ENCODE data around the gene RPS19.

RPS19 gene

GRCh38 chr19:41844601-41845000 is 15.5 kb upstream of the RPS19 start, which contains the start of gene LYPD4:
Gene LYPD4 (minus strand): TSS chr19:41844683. CDS start chr19:41839285, 5,398 bp downstream.
- no peak for TF ChIP-seq CTCF (IDR thresholded peaks at IDR 0.05)
- Mint-ChIP-seq H3K36me3 (ENCODE audit: low read depth) (no peaks in the 10 kb centered on the region), H3K27ac (no peak within 1 kb of the TSS), H3K9me3 (peaks cover 30% of the 10 kb centered on the region), H3K4me1 (no peaks in the 10 kb centered on the region), H3K4me3 (no peak within 1 kb of the TSS), H3K27me3 (ENCODE audit: low read depth, poor library complexity) (peaks cover 49% of the 10 kb centered on the region)
- DNase-seq, result no peak

GRCh38 chr19:41845001-41845050 is 15.2 kb upstream of the RPS19 start, which contains the start of gene DMRTC2:
Gene DMRTC2 (plus strand): TSS chr19:41845042. CDS start chr19:41847429, 2,387 bp downstream.
- peaks cover 30% of the 10 kb centered on the region for H3K9me3 Mint-ChIP-seq
- no peak within 1 kb of the TSS for H3K27ac Mint-ChIP-seq
- H3K36me3 Mint-ChIP-seq (ENCODE audit: low read depth), result no peaks in the 10 kb centered on the region
- H3K27me3 Mint-ChIP-seq (ENCODE audit: low read depth, poor library complexity), result peaks cover 49% of the 10 kb centered on the region
- H3K4me1 Mint-ChIP-seq, result no peaks in the 10 kb centered on the region
- H3K4me3 Mint-ChIP-seq, result no peak within 1 kb of the TSS
- no peak for TF ChIP-seq CTCF (IDR thresholded peaks at IDR 0.05)
- no peak for DNase-seq

GRCh38 chr19:41845051-41845590 is 14.9 kb upstream of the RPS19 start:
- Mint-ChIP-seq H3K27ac (no peak overlapping the region), H3K27me3 (ENCODE audit: low read depth, poor library complexity) (peaks cover 52% of the 10 kb centered on the region), H3K36me3 (ENCODE audit: low read depth) (no peaks in the 10 kb centered on the region), H3K4me1 (no peaks in the 10 kb centered on the region), H3K4me3 (no peak overlapping the region), H3K9me3 (peaks cover 30% of the 10 kb centered on the region)
- no peak for TF ChIP-seq CTCF (IDR thresholded peaks at IDR 0.05)
- no peak for DNase-seq

- H3K27ac Mint-ChIP-seq, result no peak overlapping the region
- no peak overlapping the region for H3K4me3 Mint-ChIP-seq
- DNase-seq, result no peak
- H3K9me3 Mint-ChIP-seq, result peaks cover 26% of the 10 kb centered on the region
- no peaks in the 10 kb centered on the region for H3K4me1 Mint-ChIP-seq
- H3K27me3 Mint-ChIP-seq (ENCODE audit: low read depth, poor library complexity), result peaks cover 74% of the 10 kb centered on the region
- no peaks in the 10 kb centered on the region for H3K36me3 Mint-ChIP-seq (ENCODE audit: low read depth)
- TF ChIP-seq CTCF (IDR thresholded peaks at IDR 0.05), result no peak
Measured at GRCh38 chr19:41847351-41848105, 12.5 kb upstream of the RPS19 start.

- peaks cover 19% of the 10 kb centered on the region for H3K9me3 Mint-ChIP-seq
- no peak for DNase-seq
- TF ChIP-seq CTCF (IDR thresholded peaks at IDR 0.05), result no peak
- no peaks in the 10 kb centered on the region for H3K36me3 Mint-ChIP-seq (ENCODE audit: low read depth)
- no peak overlapping the region for H3K4me3 Mint-ChIP-seq
- H3K4me1 Mint-ChIP-seq, result no peaks in the 10 kb centered on the region
- no peak overlapping the region for H3K27ac Mint-ChIP-seq
- peaks cover 77% of the 10 kb centered on the region for H3K27me3 Mint-ChIP-seq (ENCODE audit: low read depth, poor library complexity)
Measured at GRCh38 chr19:41848666-41849065, 11.4 kb upstream of the RPS19 start.

GRCh38 chr19:41849067-41849466 is 11.0 kb upstream of the RPS19 start:
- TF ChIP-seq CTCF (IDR thresholded peaks at IDR 0.05), result no peak
- H3K27ac Mint-ChIP-seq, result no peak overlapping the region
- DNase-seq, result no peak
- H3K4me1 Mint-ChIP-seq, result no peaks in the 10 kb centered on the region
- H3K9me3 Mint-ChIP-seq, result peaks cover 15% of the 10 kb centered on the region
- no peak overlapping the region for H3K4me3 Mint-ChIP-seq
- H3K27me3 Mint-ChIP-seq (ENCODE audit: low read depth, poor library complexity), result peaks cover 78% of the 10 kb centered on the region
- H3K36me3 Mint-ChIP-seq (ENCODE audit: low read depth), result no peaks in the 10 kb centered on the region
